Stimulated activated effector memory CD8-positive, alpha-beta T cell treated with anti-CD3 and anti-CD28 coated beads, Interleukin-12 subunit alpha, Interleukin-12 subunit beta, amount 100 ng/mL, for 72 hours (primary cell): ENCODE data around the gene VGLL2.

Experiments
- ATAC-seq: fragments of 150-1000 bp; cut with Tn5 transposase; 2 replicates; pipeline ENCODE4 v1.10.0; 2021
- DNase-seq, 2 donors: peaks; one replicate each; pipeline ENCODE4 v3.0.0; 2021 to 2022; ENCODE audit warnings: low spot score in 2 of 2
- H3K27ac Mint-ChIP-seq: one replicate; pipeline ENCODE4 v1.8.0; 2022; ENCODE audit warnings: mild to moderate bottlenecking, mixed read lengths
- H3K36me3 Mint-ChIP-seq: one replicate; pipeline ENCODE4 v1.8.0; 2022; ENCODE audit warnings: mild to moderate bottlenecking, mixed read lengths
- H3K4me1 Mint-ChIP-seq: one replicate; pipeline ENCODE4 v1.8.0; 2022; ENCODE audit warnings: mixed read lengths
- H3K4me3 Mint-ChIP-seq: one replicate; pipeline ENCODE4 v1.8.0; 2022; ENCODE audit warnings: mild to moderate bottlenecking, mixed read lengths
- H3K9me3 Mint-ChIP-seq: one replicate; pipeline ENCODE4 v1.8.0; 2022; ENCODE audit warnings: mixed read lengths

The VGLL2 gene

GRCh38 chr6:117288083-117288715 is 22.8 kb downstream of the VGLL2 start:
- H3K27ac Mint-ChIP-seq, result no peak overlapping the region
- no peaks in the 10 kb centered on the region for H3K4me1 Mint-ChIP-seq
- no peak overlapping the region for H3K4me3 Mint-ChIP-seq
- H3K36me3 Mint-ChIP-seq, result no peaks in the 10 kb centered on the region
- DNase-seq (no peak), ATAC-seq (no peak)
- H3K9me3 Mint-ChIP-seq, result peaks cover 7% of the 10 kb centered on the region

- H3K4me3 Mint-ChIP-seq, result no peak overlapping the region
- peaks cover 7% of the 10 kb centered on the region for H3K9me3 Mint-ChIP-seq
- no peaks in the 10 kb centered on the region for H3K36me3 Mint-ChIP-seq
- no peak overlapping the region for H3K27ac Mint-ChIP-seq
- no peaks in the 10 kb centered on the region for H3K4me1 Mint-ChIP-seq
- ATAC-seq (no peak), DNase-seq (no peak)
These were observed 25.0 kb downstream of the VGLL2 start for GRCh38 chr6:117290173-117290846.

- Mint-ChIP-seq H3K27ac (no peak overlapping the region), H3K4me3 (no peak overlapping the region), H3K9me3 (no peaks in the 10 kb centered on the region), H3K4me1 (no peaks in the 10 kb centered on the region), H3K36me3 (no peaks in the 10 kb centered on the region)
- DNase-seq, result no peak
- no peak for ATAC-seq
These were observed 33.6 kb downstream of the VGLL2 start for GRCh38 chr6:117298941-117299340.

GRCh38 chr6:117303323-117303722 is 38.0 kb downstream of the VGLL2 start:
- Mint-ChIP-seq H3K4me1 (no peaks in the 10 kb centered on the region), H3K4me3 (no peak overlapping the region), H3K9me3 (no peaks in the 10 kb centered on the region), H3K36me3 (no peaks in the 10 kb centered on the region), H3K27ac (no peak overlapping the region)
- DNase-seq (no peak), ATAC-seq (no peak)

GRCh38 chr6:117304446-117304845 is 39.1 kb downstream of the VGLL2 start:
- ATAC-seq (no peak), DNase-seq (no peak)
- Mint-ChIP-seq H3K4me1 (no peaks in the 10 kb centered on the region), H3K4me3 (no peak overlapping the region), H3K36me3 (no peaks in the 10 kb centered on the region), H3K27ac (no peak overlapping the region), H3K9me3 (no peaks in the 10 kb centered on the region)

GRCh38 chr6:117306227-117306790 is 41.0 kb downstream of the VGLL2 start:
- H3K4me3 Mint-ChIP-seq, result no peak overlapping the region
- H3K9me3 Mint-ChIP-seq, result no peaks in the 10 kb centered on the region
- DNase-seq, result no peak
- no peak overlapping the region for H3K27ac Mint-ChIP-seq
- ATAC-seq, result peak; percentile 37
- no peaks in the 10 kb centered on the region for H3K36me3 Mint-ChIP-seq
- H3K4me1 Mint-ChIP-seq, result no peaks in the 10 kb centered on the region

- Mint-ChIP-seq H3K4me3 (no peak overlapping the region), H3K4me1 (no peaks in the 10 kb centered on the region), H3K9me3 (no peaks in the 10 kb centered on the region), H3K36me3 (no peaks in the 10 kb centered on the region), H3K27ac (no peak overlapping the region)
- no peak for ATAC-seq
- no peak for DNase-seq
These were observed 42.3 kb downstream of the VGLL2 start for GRCh38 chr6:117307655-117308054.

GRCh38 chr6:117309069-117309468 is 43.7 kb downstream of the VGLL2 start:
- Mint-ChIP-seq H3K36me3 (no peaks in the 10 kb centered on the region), H3K4me3 (no peak overlapping the region), H3K9me3 (no peaks in the 10 kb centered on the region), H3K4me1 (no peaks in the 10 kb centered on the region), H3K27ac (no peak overlapping the region)
- no peak for DNase-seq
- ATAC-seq, result no peak

GRCh38 chr6:117309611-117310010 is 44.3 kb downstream of the VGLL2 start:
- H3K4me3 Mint-ChIP-seq, result no peak overlapping the region
- DNase-seq (no peak), ATAC-seq (no peak)
- H3K9me3 Mint-ChIP-seq, result no peaks in the 10 kb centered on the region
- H3K27ac Mint-ChIP-seq, result no peak overlapping the region
- no peaks in the 10 kb centered on the region for H3K36me3 Mint-ChIP-seq
- no peaks in the 10 kb centered on the region for H3K4me1 Mint-ChIP-seq

GRCh38 chr6:117311310-117311709 is 46.0 kb downstream of the VGLL2 start:
- Mint-ChIP-seq H3K4me1 (no peaks in the 10 kb centered on the region), H3K9me3 (no peaks in the 10 kb centered on the region), H3K4me3 (no peak overlapping the region), H3K27ac (no peak overlapping the region), H3K36me3 (no peaks in the 10 kb centered on the region)
- DNase-seq (no peak), ATAC-seq (no peak)

GRCh38 chr6:117311726-117312125 is 46.4 kb downstream of the VGLL2 start:
- Mint-ChIP-seq H3K27ac (no peak overlapping the region), H3K36me3 (no peaks in the 10 kb centered on the region), H3K4me1 (no peaks in the 10 kb centered on the region), H3K9me3 (no peaks in the 10 kb centered on the region), H3K4me3 (no peak overlapping the region)
- DNase-seq (no peak), ATAC-seq (no peak)

- H3K36me3 Mint-ChIP-seq, result no peaks in the 10 kb centered on the region
- H3K9me3 Mint-ChIP-seq, result no peaks in the 10 kb centered on the region
- DNase-seq (no peak), ATAC-seq (no peak)
- H3K4me1 Mint-ChIP-seq, result no peaks in the 10 kb centered on the region
- no peak overlapping the region for H3K27ac Mint-ChIP-seq
- H3K4me3 Mint-ChIP-seq, result no peak overlapping the region
These were observed 51.9 kb downstream of the VGLL2 start for GRCh38 chr6:117317261-117317660.
